OCI-LY3 (cell line): ENCODE results near the gene ECE2.
"Not testable (repeated sequence)": the region's sequence is repeated elsewhere in the genome, so short reads cannot be mapped to it uniquely, and the experiment has no call there.

Experiments
- H2AFZ ChIP-seq: fragments of 200-600, 300-600 bp; shearing (Covaris generic); 2 replicates; pipeline ENCODE4 v1.6.0; 2014; ENCODE audit warnings: antibody characterized with exemption, low read depth, low read length
- H3K27ac ChIP-seq: fragments of 200-600, 300-600 bp; sonication (generic); 2 replicates; pipeline ENCODE4 v1.5.1; 2014; ENCODE audit warnings: mild to moderate bottlenecking, low read length, moderate library complexity, mixed read lengths
- H3K27me3 ChIP-seq: fragments of 200-600, 300-600 bp; sonication (generic); 2 replicates; pipeline ENCODE4 v1.6.1; 2014; ENCODE audit warnings: low read depth, low read length, mixed read lengths
- H3K36me3 ChIP-seq: fragments of 200-600, 300-600 bp; sonication (generic); replicated peaks from 2 replicates; pipeline ENCODE3; 2014; ENCODE audit warnings: low read depth, low read length, mixed read lengths
- H3K4me1 ChIP-seq: fragments of 300-600, 200-600 bp; sonication (generic); 2 replicates; pipeline ENCODE4 v1.6.1; 2014; ENCODE audit warnings: low read length, mixed read lengths
- H3K4me2 ChIP-seq: fragments of 200-600, 300-600 bp; sonication (generic); 2 replicates; pipeline ENCODE4 v1.6.1; 2014; ENCODE audit warnings: low read length, mixed read lengths
- H3K4me3 ChIP-seq: fragments of 300-600, 200-600 bp; sonication (generic); 2 replicates; pipeline ENCODE4 v1.5.1; 2014; ENCODE audit warnings: antibody characterized with exemption, mild to moderate bottlenecking, low read length, moderate library complexity
- H3K79me2 ChIP-seq: fragments of 300-600, 200-600 bp; shearing (Covaris generic); 2 replicates; pipeline ENCODE4 v1.6.1; 2014; ENCODE audit warnings: mild to moderate bottlenecking, low read length, mixed read lengths
- H3K9ac ChIP-seq: fragments of 300-600, 200-600 bp; shearing (Covaris generic); 2 replicates; pipeline ENCODE4 v1.6.0; 2014; ENCODE audit warnings: mild to moderate bottlenecking, low read length, moderate library complexity
- H3K9me3 ChIP-seq: fragments of 200-600, 300-600 bp; shearing (Covaris generic); 2 replicates; pipeline ENCODE4 v1.6.1; 2014; ENCODE audit warnings: low read length, mixed read lengths; ENCODE audit not compliant: insufficient read depth
- H4K20me1 ChIP-seq: fragments of 200-600, 300-600 bp; sonication (generic); 2 replicates; pipeline ENCODE4 v1.6.1; 2016; ENCODE audit warnings: low read length, mixed read lengths; ENCODE audit not compliant: insufficient read depth
- EZH2phosphoT487 ChIP-seq: fragments of 200-600 bp; shearing (Covaris generic); IDR thresholded peaks from 2 replicates; pipeline ENCODE4 v1.6.1; 2018; ENCODE audit warnings: antibody characterized with exemption, mixed run types, low read depth
- TF ChIP-seq, protein P1 (sequence below): fragments of 200-600, 300-600 bp; sonication (generic); IDR thresholded peaks from 2 replicates; pipeline ENCODE4 v1.5.1; 2014; ENCODE audit warnings: antibody characterized with exemption, low read length, low read depth

ECE2 gene

DNA sequence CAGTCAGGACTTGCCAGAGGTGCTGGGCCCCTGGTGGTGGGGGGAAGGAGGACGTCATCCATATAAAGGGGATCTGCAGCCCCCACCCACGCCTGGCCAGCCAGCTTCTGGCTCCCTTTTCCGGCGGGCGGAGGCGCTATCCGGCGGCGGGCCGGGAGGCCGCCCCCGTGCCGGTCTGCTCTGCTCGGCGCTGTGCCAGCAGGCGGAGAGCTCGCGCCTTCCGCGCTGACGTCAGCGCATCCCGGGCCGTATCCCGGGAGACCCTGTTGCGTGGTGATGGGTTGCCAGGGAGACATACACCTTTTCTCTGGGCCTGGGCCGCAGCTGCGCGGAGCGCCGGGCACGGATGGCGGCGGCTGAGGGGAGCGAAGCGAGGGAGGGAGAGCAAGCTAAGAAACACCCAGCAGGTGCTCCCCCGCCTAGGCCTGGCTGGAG lies 62.7 kb downstream of the ECE2 start:
- no peak overlapping the region for H3K27ac ChIP-seq
- TF ChIP-seq EZH2phosphoT487, result no peak
- TF ChIP-seq, protein P1, sequence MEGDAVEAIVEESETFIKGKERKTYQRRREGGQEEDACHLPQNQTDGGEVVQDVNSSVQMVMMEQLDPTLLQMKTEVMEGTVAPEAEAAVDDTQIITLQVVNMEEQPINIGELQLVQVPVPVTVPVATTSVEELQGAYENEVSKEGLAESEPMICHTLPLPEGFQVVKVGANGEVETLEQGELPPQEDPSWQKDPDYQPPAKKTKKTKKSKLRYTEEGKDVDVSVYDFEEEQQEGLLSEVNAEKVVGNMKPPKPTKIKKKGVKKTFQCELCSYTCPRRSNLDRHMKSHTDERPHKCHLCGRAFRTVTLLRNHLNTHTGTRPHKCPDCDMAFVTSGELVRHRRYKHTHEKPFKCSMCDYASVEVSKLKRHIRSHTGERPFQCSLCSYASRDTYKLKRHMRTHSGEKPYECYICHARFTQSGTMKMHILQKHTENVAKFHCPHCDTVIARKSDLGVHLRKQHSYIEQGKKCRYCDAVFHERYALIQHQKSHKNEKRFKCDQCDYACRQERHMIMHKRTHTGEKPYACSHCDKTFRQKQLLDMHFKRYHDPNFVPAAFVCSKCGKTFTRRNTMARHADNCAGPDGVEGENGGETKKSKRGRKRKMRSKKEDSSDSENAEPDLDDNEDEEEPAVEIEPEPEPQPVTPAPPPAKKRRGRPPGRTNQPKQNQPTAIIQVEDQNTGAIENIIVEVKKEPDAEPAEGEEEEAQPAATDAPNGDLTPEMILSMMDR, result no peak
- H3K4me1 ChIP-seq, result peaks cover 4% of the 10 kb centered on the region; the same call in 1 of the 2 replicates
- no peak overlapping the region for H2AFZ ChIP-seq
- no peaks in the 10 kb centered on the region for H3K9me3 ChIP-seq
- H4K20me1 ChIP-seq, result peaks cover 21% of the 10 kb centered on the region
- H3K27me3 ChIP-seq, result no peaks in the 10 kb centered on the region
- no peak overlapping the region for H3K4me2 ChIP-seq
- no peak overlapping the region for H3K9ac ChIP-seq
- H3K79me2 ChIP-seq, result no peaks in the 10 kb centered on the region
- no peak overlapping the region for H3K4me3 ChIP-seq
- peaks cover 29% of the 10 kb centered on the region for H3K36me3 ChIP-seq

DNA sequence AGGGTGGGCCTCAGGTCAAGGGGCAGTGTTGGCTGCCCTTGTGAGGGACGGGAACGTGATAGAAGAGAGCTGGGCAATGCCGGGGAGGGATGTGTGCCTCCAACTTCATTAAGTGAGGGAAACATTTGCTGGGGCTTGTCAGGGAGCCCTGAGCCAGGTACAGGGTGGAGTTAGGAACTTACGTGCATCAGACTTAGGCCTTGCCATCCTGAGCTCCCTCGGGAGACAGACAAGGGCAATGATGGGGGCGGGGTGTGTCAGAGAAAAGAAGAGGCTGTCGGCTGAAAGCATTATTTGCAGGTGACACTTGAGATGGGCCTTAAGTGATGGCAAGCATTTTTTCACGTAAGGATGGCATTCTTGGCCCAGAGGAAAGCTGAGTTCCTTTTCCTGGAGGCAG lies 63.2 kb downstream of the ECE2 start:
- Histone ChIP-seq H3K36me3 (peaks cover 24% of the 10 kb centered on the region), H3K9ac (no peak overlapping the region), H3K27ac (no peak overlapping the region), H4K20me1 (peaks cover 16% of the 10 kb centered on the region), H3K4me1 (peaks cover 4% of the 10 kb centered on the region; the same call in 1 of the 2 replicates), H3K79me2 (no peaks in the 10 kb centered on the region), H3K9me3 (no peaks in the 10 kb centered on the region), H2AFZ (no peak overlapping the region), H3K27me3 (no peaks in the 10 kb centered on the region), H3K4me3 (no peak overlapping the region), H3K4me2 (no peak overlapping the region)
- TF ChIP-seq EZH2phosphoT487, result no peak
- TF ChIP-seq, protein P1, result no peak

- H3K27me3 ChIP-seq, H3K9ac ChIP-seq, H3K4me2 ChIP-seq, H3K4me3 ChIP-seq, H3K9me3 ChIP-seq, H3K27ac ChIP-seq, H2AFZ ChIP-seq, H3K4me1 ChIP-seq, H3K79me2 ChIP-seq: not testable (repeated sequence)
- peaks cover 10% of the 10 kb centered on the region; the same call in 1 of the 2 replicates for H4K20me1 ChIP-seq
- H3K36me3 ChIP-seq, result peaks cover 18% of the 10 kb centered on the region
Measured at GRCh38 chr3:184339451-184340135, 63.8 kb downstream of the ECE2 start.

DNA sequence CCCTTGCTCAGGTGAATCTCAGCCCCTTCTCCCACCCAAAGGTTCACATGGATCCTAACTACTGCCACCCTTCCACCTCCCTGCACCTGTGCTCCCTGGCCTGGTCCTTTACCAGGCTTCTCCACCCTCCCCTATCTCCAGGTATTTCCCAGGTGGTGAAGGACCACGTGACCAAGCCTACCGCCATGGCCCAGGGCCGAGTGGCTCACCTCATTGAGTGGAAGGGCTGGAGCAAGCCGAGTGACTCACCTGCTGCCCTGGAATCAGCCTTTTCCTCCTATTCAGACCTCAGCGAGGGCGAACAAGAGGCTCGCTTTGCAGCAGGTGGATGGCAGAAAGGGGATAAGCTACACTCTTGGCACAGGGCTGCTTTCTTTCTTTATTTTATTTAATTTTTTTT lies 66.1 kb downstream of the ECE2 start:
- Histone ChIP-seq H3K9me3 (no peaks in the 10 kb centered on the region), H3K36me3 (peaks cover 6% of the 10 kb centered on the region), H3K27me3 (no peaks in the 10 kb centered on the region), H3K4me2 (no peak overlapping the region), H3K27ac (no peak overlapping the region), H4K20me1 (0 out of 2 replicates have a peak, but pooled peaks cover 2% of the 10 kb centered on the region), H2AFZ (no peak overlapping the region), H3K4me1 (no peaks in the 10 kb centered on the region), H3K4me3 (no peak overlapping the region), H3K9ac (no peak overlapping the region), H3K79me2 (no peaks in the 10 kb centered on the region)
- no peak for TF ChIP-seq EZH2phosphoT487
- TF ChIP-seq, protein P1, result no peak
